K562 (cell line): ENCODE data around the gene CRYGB. TPM values are rescaled to one million over a fixed set of nuclear protein-coding genes. Genes with fewer than 3 reads are reported as not detected.

Experiments
- ATAC-seq: fragments of 200-7000 bp; cut with Tn5 transposase; 3 replicates; pipeline ENCODE4 v1.9.1; 2020; ENCODE audit warnings: moderate library complexity
- BruUV-seq: library from RNA; stranded (reverse); fragments of 400-500 nt; replicated peaks from 2 replicates; lab custom pipeline; 2021; lab: Mats Ljungman, UMichigan
- CTCF ChIA-PET: fragments of 300-600 bp; formaldehyde crosslinking; extraction: SDS; loops from one replicate; lab custom pipeline; 2021; ENCODE audit warnings: low intra/inter-chr PET ratio; lab: Yijun Ruan, JAX
- POLR2A ChIA-PET: fragments of 300-600, 350-650 bp; sonication (Branson Sonifier 250); formaldehyde crosslinking; extraction: SDS; loops from one replicate; lab custom pipeline; 2021; ENCODE audit warnings: antibody characterized with exemption, inconsistent platforms; lab: Yijun Ruan, JAX
- DNase-seq, 4 experiments: peaks; one replicate each; pipeline versions ENCODE4 v3.0.0 to v3.0.0-alpha.2; 2011 to 2018; ENCODE audit warnings: low spot score in 3 of 4, mixed read lengths in 3 of 4; ENCODE audit errors: extremely low read depth in 1 of 4
- FAIRE-seq: peaks from 2 replicates; lab custom pipeline; 2011; peaks lifted over from hg19 to GRCh38; lab: Jason Lieb, UNC
- H2AFZ ChIP-seq: 2 replicates; pipeline ENCODE4 v1.6.0; 2011; ENCODE audit warnings: low read depth, low read length, control low read depth, inconsistent platforms
- H3K27ac ChIP-seq: fragments of 200-600 bp; 3 replicates; pipeline ENCODE4 v1.8.0; 2011; ENCODE audit warnings: low read depth, mild to moderate bottlenecking, control low read depth, inconsistent platforms, low read length, moderate library complexity, mixed read lengths; ENCODE audit errors: extremely low read depth
- H3K27me3 ChIP-seq, 2 experiments: fragments of 300-600 bp in 1 of 2; 2 replicates in 1 of 2; 3 replicates in 1 of 2; pipeline versions ENCODE4 v1.6.0 to v1.8.0; 2011; ENCODE audit warnings: inconsistent platforms in 2 of 2, low read length in 2 of 2, mild to moderate bottlenecking in 1 of 2, mixed read lengths in 1 of 2, moderate library complexity in 1 of 2; ENCODE audit not compliant: control insufficient read depth in 2 of 2, insufficient read depth in 2 of 2
- H3K36me3 ChIP-seq: fragments of 300-600 bp; 3 replicates; pipeline ENCODE4 v1.8.0; 2011; ENCODE audit warnings: mild to moderate bottlenecking, low read length, inconsistent platforms; ENCODE audit not compliant: control insufficient read depth, insufficient read depth
- H3K4me1 ChIP-seq, 2 experiments: fragments of 200-600 bp in 1 of 2; replicated peaks in 1 of 2; 2 replicates in 1 of 2; 3 replicates in 1 of 2; pipeline versions ENCODE4 v1.5.1 to v1.8.0; 2011; ENCODE audit warnings: inconsistent platforms in 2 of 2, low read length in 2 of 2, mild to moderate bottlenecking in 1 of 2, mixed read lengths in 1 of 2, moderate library complexity in 1 of 2; ENCODE audit not compliant: control insufficient read depth in 2 of 2, insufficient read depth in 2 of 2
- H3K4me2 ChIP-seq: 2 replicates; pipeline ENCODE4 v1.6.1; 2011; ENCODE audit warnings: low read length, control low read depth, inconsistent platforms, mixed read lengths; ENCODE audit not compliant: insufficient read depth
- H3K4me3 ChIP-seq: fragments of 200-600 bp; sonication (generic), shearing (Covaris generic); 2 replicates; pipeline ENCODE4 v1.5.1; 2016; ENCODE audit warnings: control low read depth, inconsistent platforms
- H3K79me2 ChIP-seq: fragments of 200-600 bp; 3 replicates; pipeline ENCODE4 v1.8.0; 2011; ENCODE audit warnings: low read length, inconsistent platforms; ENCODE audit not compliant: control insufficient read depth, insufficient read depth
- H3K9ac ChIP-seq, 2 experiments: 2 replicates each; pipeline versions ENCODE4 v1.6.0 to v1.6.1; 2011; ENCODE audit warnings: low read depth in 2 of 2, low read length in 2 of 2, control low read depth in 1 of 2, inconsistent platforms in 1 of 2, mild to moderate bottlenecking in 1 of 2, mixed read lengths in 1 of 2; ENCODE audit not compliant: insufficient read depth in 1 of 2
- H3K9me1 ChIP-seq: one replicate; pipeline ENCODE4 v1.6.0; 2011; ENCODE audit warnings: inconsistent platforms, mild to moderate bottlenecking, low read length, moderate library complexity; ENCODE audit not compliant: control insufficient read depth, insufficient read depth
- H3K9me3 ChIP-seq: replicated peaks from 2 replicates; pipeline ENCODE4 v1.5.1; 2011; ENCODE audit warnings: low read depth, low read length, inconsistent platforms; ENCODE audit not compliant: control insufficient read depth, insufficient read depth
- H4K20me1 ChIP-seq: replicated peaks from 2 replicates; pipeline ENCODE4 v1.6.1; 2011; ENCODE audit warnings: low read length, inconsistent platforms, mixed read lengths; ENCODE audit not compliant: control insufficient read depth, insufficient read depth
- CBFA2T2 ChIP-seq: fragments of 450-650 bp; conservative IDR thresholded peaks from 2 replicates; pipeline ENCODE4 v1.6.1; 2017; ENCODE audit warnings: mild to moderate bottlenecking
- CHD4 ChIP-seq: fragments of 200-600 bp; sonication (generic); IDR thresholded peaks from 3 replicates; pipeline ENCODE4 v1.6.1; 2012; ENCODE audit warnings: low read depth, mild to moderate bottlenecking, mixed read lengths, low read length, inconsistent platforms; ENCODE audit not compliant: insufficient read depth, insufficient replicate concordance, poor library complexity, severe bottlenecking
- FIP1L1 ChIP-seq: fragments of 200-400 bp; formaldehyde crosslinking; IDR thresholded peaks from 2 replicates; pipeline ENCODE4 v1.6.1; 2018; ENCODE audit warnings: mild to moderate bottlenecking, low read depth, low read length; ENCODE audit not compliant: poor library complexity, severe bottlenecking
- FOXA3 ChIP-seq, 2 experiments: fragments of 450-650 bp in 1 of 2; sonication (generic) in 1 of 2; formaldehyde crosslinking; IDR thresholded peaks in 1 of 2; conservative IDR thresholded peaks in 1 of 2; 2 replicates each; pipeline versions ENCODE4 v1.4.0 to v1.8.0; 2020 to 2022; ENCODE audit warnings: mild to moderate bottlenecking in 2 of 2, missing genetic modification reagents in 1 of 2
- KDM5B ChIP-seq: fragments of 200-600 bp; sonication (generic); IDR thresholded peaks from 2 replicates; pipeline ENCODE4 v1.6.1; 2012; ENCODE audit warnings: low read depth, mild to moderate bottlenecking, moderate library complexity, low read length, control low read depth, inconsistent platforms; ENCODE audit not compliant: insufficient replicate concordance
- KLF16 ChIP-seq: IDR thresholded peaks from 2 replicates; pipeline ENCODE4 v1.6.1; 2016; ENCODE audit warnings: antibody characterized with exemption
- MCM3 ChIP-seq: fragments of 450-650 bp; IDR thresholded peaks from 2 replicates; pipeline ENCODE4 v1.6.1; 2016
- MECOM ChIP-seq: fragments of 250-450 bp; sonication (Bioruptor Pico); IDR thresholded peaks from 2 replicates; pipeline ENCODE4 v1.8.0; 2022; ENCODE audit warnings: inconsistent platforms
- RBM39 ChIP-seq: fragments of 200-400 bp; formaldehyde crosslinking; optimal IDR thresholded peaks from 2 replicates; pipeline ENCODE3; 2018; ENCODE audit warnings: low read depth, low read length
- ZKSCAN8 ChIP-seq: fragments of 200-800 bp; sonication (Bioruptor generic); IDR thresholded peaks from 2 replicates; pipeline ENCODE4 v1.6.1; 2016; ENCODE audit warnings: missing genetic modification characterization, missing compliant biosample characterization
- WGBS: fragments of 100-300 bp; shearing (Covaris generic); methylation state at CpG from one replicate; pipeline ENCODE4 v1.1.6; 2016; ENCODE audit warnings: low coverage, mixed read lengths; ENCODE audit not compliant: insufficient coverage; ENCODE audit errors: missing lambda C conversion rate; 5-methylcytosine and 5-hydroxymethylcytosine counted together
- in situ Hi-C: fragments of 300-500 bp; cut with MboI; formaldehyde crosslinking; loops from 4 replicates; pipeline ENCODE4 v1.15.0; 2018; ENCODE audit warnings: inconsistent platforms, mixed read lengths
- intact Hi-C: fragments of 100-400 bp; cut with micrococcal nuclease; formaldehyde crosslinking; loops from 2 replicates; pipeline ENCODE4 v1.14.2; 2022
- polyA plus RNA-seq, 8 experiments: library from polyadenylated mRNA; depleted of rRNA in 4 of 8; stranded (reverse) in 5 of 8; unstranded in 3 of 8; fragments of >200 nt; fragmentation: Nextera tagmentation in 2 of 8; fragmentation: Illumina TruSeq in 1 of 8; extraction: Ambion mirVana in 2 of 8; extraction: Trizol in 1 of 8; gene quantifications; 2 replicates each; pipeline versions ENCODE4 v1.2.1 to v1.2.3, GENCODE V29; 2011 to 2014; ENCODE audit warnings: inconsistent platforms in 1 of 8, missing spikeins in 1 of 8
- total RNA-seq, 7 experiments: library from RNA; depleted of rRNA in 6 of 7; stranded (reverse); fragments of >200 nt in 6 of 7; fragmentation: Illumina TruSeq in 2 of 7; extraction: Trizol in 2 of 7; gene quantifications; 2 replicates each; pipeline versions ENCODE4 v1.2.1 to v1.2.3, GENCODE V29; 2011 to 2021; ENCODE audit warnings: low replicate concordance in 1 of 7
- TF ChIP-seq, protein P1 (sequence below): fragments of 450-650 bp; IDR thresholded peaks from 2 replicates; pipeline ENCODE4 v1.7.0; 2016; ENCODE audit warnings: borderline replicate concordance
- TF ChIP-seq, protein P2 (sequence below), 2 experiments: fragments of 450-650 bp in 1 of 2; sonication (generic) in 1 of 2; formaldehyde crosslinking in 1 of 2; IDR thresholded peaks; 2 replicates each; pipeline versions ENCODE4 v1.7.1 to v1.9.0; 2016 to 2022; ENCODE audit warnings: inconsistent platforms in 1 of 2, mild to moderate bottlenecking in 1 of 2, missing genetic modification reagents in 1 of 2

CRYGB gene
- total and polyA plus RNA-seq, 9 of the 15 experiments (the other 6 are each of a cell fraction or from before 2014, with no cell fraction given) = not detected

DNA sequence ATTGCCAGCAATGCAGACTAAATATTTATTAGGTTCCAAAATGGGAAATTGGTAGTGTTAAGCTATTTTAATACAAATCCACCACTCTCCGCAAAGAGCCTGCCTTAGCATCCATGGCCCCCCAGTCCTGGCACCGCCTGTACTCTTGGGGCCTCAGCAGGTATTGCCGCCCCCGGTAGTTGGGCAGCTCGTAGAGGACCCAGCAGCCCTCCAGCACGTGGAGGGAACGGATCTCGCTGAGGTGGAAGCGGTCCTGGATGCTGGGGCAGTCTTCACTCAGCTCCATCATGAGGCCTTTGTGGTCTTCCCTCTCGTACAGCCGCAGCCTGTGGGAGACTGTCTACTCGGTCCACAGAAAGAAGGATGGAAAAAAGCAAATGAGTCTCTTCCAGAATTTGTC lies 17.8 kb downstream of the CRYGB start:
- BruUV-seq = no TSS peak
- CTCF ChIA-PET = no interaction called here
- in situ Hi-C loops = no loop called here
- TF ChIP-seq, protein P1, sequence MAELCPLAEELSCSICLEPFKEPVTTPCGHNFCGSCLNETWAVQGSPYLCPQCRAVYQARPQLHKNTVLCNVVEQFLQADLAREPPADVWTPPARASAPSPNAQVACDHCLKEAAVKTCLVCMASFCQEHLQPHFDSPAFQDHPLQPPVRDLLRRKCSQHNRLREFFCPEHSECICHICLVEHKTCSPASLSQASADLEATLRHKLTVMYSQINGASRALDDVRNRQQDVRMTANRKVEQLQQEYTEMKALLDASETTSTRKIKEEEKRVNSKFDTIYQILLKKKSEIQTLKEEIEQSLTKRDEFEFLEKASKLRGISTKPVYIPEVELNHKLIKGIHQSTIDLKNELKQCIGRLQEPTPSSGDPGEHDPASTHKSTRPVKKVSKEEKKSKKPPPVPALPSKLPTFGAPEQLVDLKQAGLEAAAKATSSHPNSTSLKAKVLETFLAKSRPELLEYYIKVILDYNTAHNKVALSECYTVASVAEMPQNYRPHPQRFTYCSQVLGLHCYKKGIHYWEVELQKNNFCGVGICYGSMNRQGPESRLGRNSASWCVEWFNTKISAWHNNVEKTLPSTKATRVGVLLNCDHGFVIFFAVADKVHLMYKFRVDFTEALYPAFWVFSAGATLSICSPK = no peak
- no peak for TF ChIP-seq MECOM (CRISPR knock-in tag)
- TF ChIP-seq, protein P2, sequence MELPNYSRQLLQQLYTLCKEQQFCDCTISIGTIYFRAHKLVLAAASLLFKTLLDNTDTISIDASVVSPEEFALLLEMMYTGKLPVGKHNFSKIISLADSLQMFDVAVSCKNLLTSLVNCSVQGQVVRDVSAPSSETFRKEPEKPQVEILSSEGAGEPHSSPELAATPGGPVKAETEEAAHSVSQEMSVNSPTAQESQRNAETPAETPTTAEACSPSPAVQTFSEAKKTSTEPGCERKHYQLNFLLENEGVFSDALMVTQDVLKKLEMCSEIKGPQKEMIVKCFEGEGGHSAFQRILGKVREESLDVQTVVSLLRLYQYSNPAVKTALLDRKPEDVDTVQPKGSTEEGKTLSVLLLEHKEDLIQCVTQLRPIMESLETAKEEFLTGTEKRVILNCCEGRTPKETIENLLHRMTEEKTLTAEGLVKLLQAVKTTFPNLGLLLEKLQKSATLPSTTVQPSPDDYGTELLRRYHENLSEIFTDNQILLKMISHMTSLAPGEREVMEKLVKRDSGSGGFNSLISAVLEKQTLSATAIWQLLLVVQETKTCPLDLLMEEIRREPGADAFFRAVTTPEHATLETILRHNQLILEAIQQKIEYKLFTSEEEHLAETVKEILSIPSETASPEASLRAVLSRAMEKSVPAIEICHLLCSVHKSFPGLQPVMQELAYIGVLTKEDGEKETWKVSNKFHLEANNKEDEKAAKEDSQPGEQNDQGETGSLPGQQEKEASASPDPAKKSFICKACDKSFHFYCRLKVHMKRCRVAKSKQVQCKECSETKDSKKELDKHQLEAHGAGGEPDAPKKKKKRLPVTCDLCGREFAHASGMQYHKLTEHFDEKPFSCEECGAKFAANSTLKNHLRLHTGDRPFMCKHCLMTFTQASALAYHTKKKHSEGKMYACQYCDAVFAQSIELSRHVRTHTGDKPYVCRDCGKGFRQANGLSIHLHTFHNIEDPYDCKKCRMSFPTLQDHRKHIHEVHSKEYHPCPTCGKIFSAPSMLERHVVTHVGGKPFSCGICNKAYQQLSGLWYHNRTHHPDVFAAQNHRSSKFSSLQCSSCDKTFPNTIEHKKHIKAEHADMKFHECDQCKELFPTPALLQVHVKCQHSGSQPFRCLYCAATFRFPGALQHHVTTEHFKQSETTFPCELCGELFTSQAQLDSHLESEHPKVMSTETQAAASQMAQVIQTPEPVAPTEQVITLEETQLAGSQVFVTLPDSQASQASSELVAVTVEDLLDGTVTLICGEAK (IDR thresholded peaks at IDR 0.05) = no peak
- TF ChIP-seq, protein P2 (CRISPR knock-in tag; IDR thresholded peaks at IDR 0.05) = no peak
- no peak for TF ChIP-seq ZKSCAN8 (CRISPR knock-in tag)
- no peak for TF ChIP-seq RBM39
- TF ChIP-seq FOXA3 (CRISPR knock-in tag; conservative IDR thresholded peaks at IDR 0.05 in 1 of 2, IDR thresholded peaks at IDR 0.05 in 1 of 2) = no peak
- no peak for TF ChIP-seq KLF16
- no peak for TF ChIP-seq MCM3
- TF ChIP-seq CHD4 = no peak
- no peak for TF ChIP-seq CBFA2T2
- TF ChIP-seq KDM5B = no peak
- no peak for TF ChIP-seq FIP1L1

More for the DNA sequence above, 17.8 kb downstream of the CRYGB start:
- Histone ChIP-seq H3K79me2 (no peaks in the 10 kb centered on the region), H3K36me3 (no peaks in the 10 kb centered on the region), H2AFZ (no peak overlapping the region), H3K27me3 (no peaks in the 10 kb centered on the region; a peak in 1 of 5 replicates), H3K27ac (no peak overlapping the region), H3K9me1 (no peaks in the 10 kb centered on the region), H3K4me3 (no peak overlapping the region), H4K20me1 (no peaks in the 10 kb centered on the region), H3K9ac (no peak overlapping the region), H3K4me2 (no peak overlapping the region), H3K9me3 (no peaks in the 10 kb centered on the region), H3K4me1 (no peaks in the 10 kb centered on the region; a peak in 1 of 5 replicates)
- intact Hi-C loops = no loop called here
- POLR2A ChIA-PET = interaction anchor here (0.5 kb wide), 1 partner anchor 387 kb away, joined by 3 read pairs; no protein-coding TSS in a partner anchor
- ATAC-seq (no peak), FAIRE-seq (no peak), DNase-seq (no peak)
- 30% methylated on average over 9 of the region's 12 CpGs for WGBS
